HG02759 (cell line): Measurements from ENCODE around the gene DISP2.

Source experiments
- ATAC-seq: cut with Tn5 transposase; IDR thresholded peaks from one replicate; pipeline ENCODE4 v1.9.1; 2021; ENCODE audit warnings: mild to moderate bottlenecking, moderate library complexity; ENCODE audit not compliant: unreplicated experiment

The DISP2 gene

DNA sequence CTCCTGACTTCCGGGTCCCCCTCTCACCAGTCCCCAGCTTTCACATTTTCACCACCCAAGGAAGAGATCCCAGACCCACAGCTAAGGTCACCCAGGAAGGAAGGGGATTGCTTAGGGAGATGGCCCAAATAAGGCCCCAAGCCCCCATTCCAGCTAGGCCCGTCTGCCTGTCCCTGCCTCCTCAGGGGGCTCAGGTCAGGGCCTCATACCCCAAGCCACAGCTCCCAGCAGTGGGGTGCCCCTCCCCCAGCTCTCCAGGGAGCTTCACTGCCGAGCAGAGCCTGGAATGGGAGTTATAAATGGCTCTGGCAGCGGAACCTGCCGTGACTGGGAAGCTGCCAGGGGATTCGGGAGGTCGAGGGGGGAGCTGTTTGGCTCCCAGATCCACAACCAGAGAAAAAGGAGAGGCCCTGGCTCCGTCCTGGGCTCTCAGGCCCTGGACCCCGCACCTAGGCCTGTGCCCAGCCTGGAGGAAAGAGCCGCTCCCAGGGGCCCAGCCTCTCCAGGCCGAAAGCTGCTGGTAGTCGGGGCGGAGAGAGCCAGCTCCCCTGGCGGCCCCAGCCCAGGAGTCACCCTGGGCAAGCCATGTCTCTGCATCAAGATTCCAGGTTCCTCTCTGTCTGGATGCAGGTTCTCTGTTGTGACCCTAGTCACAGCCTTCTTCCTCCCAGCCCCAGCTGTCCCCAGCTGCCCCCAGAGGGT lies 17.8 kb upstream of the DISP2 start:
- no peak for ATAC-seq

DNA sequence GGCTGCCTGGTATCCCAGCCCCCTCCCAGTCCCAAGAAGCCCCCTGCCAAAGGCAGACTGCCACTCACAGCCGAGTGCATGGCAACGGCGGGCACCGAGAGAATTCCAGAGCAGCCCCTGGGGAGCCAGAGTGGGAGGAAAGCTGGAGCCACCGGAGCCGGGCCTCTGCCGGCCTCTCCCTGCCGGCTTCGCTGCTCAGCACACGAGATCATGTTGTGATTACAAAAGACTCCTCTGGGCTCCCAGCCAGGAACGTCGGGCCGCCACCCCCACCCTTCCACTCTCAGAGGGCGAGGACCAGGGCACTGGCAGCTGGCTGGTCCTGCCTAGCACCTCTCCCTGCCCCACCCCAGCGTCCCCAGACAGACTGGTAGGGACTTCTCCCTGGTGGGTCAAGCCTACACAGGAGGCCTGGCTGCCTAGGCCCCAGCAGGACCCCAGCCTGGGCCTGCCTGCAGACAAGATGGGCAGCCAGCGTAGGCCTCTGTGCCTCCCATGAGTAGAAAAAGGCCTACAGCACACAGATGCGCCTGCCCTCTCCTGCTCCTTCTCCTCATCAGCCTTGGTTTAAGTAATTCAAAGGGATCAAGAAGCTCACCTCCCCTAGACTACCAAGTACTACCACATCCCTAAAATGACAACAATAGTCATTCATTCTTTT lies 17.1 kb upstream of the DISP2 start, which contains the start of gene CCDC9B:
Gene CCDC9B, minus strand, starts transcription at position 200 of the 661 bp plus-strand sequence. Its CDS starts 120 bp downstream, at position 80.
- ATAC-seq, result no peak

DNA sequence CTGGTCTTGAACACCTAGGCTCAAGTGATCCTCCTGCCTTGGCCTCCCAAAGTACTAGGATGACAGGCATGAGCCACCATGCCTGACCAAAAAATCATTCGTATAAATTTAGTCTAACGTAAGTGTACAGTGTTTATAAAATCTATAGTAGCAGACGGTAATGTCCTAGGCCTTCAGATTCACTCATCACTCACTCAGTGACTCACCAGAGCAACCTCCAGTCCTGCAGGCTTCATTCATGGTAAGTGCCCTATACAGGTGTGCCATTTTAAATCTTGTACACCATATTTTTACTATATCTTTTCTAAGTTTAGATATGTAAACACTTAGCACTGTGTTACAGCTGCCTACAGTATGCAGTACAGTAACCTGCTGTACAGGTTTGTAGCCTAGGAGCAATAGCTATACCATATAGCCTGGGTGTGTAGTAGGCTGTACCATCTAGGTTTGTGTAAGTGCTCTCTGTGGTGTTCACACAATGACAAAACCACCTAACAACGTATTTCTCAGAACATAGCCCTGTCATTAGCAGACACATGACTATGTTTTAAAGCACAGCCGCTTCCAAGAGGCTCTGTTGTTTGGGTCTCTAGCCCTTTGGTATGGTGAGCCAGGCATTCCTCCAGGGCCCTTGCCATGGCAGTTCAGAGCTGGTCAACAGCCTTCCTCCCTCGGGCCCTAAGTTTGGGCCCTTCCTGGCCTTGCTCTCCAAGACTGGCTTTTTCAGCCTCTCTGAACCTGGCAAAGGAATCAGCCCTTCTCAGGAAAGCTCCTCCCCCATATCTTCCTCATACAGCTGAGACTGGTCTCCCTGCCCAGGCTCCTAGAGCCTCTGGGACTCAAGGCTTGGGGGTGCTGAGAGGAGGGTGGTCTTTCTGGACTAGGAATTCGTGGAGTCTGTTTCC lies 15.4 kb upstream of the DISP2 start:
- ATAC-seq, result no peak

DNA sequence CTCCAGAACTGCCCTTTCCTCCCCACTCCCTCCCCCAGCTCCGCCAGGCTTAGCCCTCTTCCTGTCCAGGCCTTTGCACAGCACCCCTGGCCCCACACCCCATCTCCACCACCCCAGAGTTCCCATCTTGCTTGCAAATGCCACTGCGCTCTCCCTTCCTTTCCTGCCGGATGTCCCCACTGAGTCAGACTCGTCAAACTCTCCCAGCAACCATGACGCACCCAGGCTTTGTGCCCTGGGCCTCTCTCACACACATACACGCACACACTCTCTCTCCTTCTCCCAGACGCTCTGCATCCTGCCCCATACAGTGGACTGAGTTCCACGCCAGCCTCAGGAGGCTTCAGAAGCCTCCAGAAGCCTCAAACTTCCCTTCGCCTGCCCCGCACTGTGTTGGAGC lies 14.5 kb upstream of the DISP2 start:
- no peak for ATAC-seq

DNA sequence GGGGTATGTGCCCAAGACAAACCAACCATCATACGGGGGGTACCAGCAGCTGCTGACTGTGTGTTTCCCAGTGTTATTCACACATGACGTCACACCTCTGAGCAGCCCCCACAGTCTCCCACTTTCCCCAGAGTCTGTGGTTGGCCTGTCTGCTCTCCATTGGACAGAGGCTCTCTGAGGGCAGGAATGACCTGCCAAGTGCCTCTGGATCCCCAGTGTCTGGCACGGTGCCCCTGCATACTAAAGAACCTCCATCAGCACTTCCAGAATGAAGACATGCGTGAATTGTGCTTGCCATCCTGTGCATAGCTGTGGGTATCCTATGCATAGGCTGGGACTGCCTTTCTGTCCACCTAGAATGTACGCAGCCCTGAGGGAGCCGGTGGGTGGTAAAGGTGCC lies 13.8 kb upstream of the DISP2 start:
- no peak for ATAC-seq

DNA sequence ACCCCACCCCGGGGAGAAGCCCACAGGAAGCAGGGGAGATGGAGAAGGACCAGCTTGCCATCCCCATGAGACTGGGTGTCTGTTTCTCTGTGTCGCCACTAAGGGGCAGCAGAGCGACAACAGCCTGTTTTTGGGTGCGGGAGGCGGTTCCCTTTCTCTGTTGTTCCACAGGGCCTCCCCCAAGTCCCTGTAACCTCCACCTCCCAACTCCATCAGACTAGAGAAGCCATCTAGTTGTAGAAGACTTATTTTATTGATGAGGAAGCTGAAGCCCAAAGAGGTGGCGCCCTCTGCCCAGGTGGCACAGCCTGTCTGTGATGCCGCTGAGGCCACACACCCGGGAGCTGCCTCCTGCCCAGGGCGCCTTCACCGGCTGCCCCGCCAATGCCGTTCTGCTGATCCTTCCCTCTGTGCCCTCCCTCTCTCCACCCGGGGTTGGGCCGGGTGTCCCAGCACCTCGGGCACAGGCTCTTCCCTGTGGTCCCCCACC lies 13.3 kb upstream of the DISP2 start:
- ATAC-seq, result peak; percentile 57

DNA sequence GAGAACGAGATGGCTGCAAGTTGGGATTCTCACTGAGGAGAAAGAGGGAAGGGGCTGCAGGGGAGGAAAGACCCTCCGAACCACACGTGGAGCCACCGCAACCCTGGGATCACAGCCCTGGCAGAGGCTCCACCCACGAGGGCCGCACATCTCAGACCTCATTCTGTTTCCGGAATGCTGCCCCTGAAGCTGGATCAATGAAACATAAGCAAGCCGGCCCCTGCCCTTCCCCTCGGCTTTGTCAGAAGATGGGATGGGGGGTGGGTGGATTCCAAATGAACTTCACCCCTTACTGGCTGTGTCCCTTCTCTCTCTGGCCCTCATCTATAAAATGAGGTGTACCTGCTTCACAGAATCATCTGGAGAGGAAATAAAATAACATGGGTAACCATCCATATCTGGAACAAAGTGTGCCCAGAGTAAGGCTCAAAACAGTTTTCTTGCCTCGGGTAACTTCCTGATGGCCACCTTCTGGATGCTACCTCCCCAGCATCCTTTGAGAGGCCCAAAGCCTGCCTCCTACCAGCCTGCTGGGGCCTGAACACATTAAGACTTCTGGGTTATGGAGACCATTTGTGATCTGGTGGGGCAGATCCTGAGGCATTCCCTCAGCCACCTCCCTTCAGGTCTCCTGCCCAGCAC lies 12.7 kb upstream of the DISP2 start:
- ATAC-seq, result no peak

DNA sequence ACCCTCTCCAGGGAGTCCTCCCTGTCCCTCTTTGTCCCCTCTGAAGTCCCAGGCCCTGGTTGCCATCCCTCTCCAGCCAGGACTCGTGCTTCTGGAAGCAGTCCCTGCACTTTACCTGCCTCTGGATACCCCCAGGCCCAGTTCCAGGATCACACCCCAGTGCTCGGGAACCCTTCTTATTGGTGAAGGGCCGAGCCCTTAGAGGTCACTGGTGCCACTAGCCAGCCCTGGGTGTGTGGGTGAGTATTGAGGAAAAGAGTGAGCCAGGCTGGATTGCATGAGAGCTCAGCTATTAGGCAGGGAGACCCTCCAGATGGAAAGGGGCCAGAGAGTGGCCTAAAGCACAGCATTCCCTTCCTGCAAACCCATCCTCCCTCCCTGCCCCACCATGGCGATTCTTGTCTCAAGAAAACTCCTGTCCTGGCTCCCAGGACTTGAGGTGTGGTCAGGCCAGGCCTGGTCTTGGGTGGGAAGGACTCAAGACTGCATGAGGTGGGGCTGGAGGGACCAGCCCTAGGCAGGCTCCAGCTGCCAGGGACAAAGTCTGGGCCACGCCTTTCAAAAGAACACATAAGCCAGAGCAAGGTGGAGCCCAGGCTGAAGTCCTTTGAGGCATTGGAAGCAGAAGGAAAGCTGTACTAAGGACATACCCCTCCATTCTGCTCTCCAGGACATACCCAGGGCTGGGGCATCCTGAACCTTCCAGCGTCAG lies 12.0 kb upstream of the DISP2 start:
- ATAC-seq, result no peak

DNA sequence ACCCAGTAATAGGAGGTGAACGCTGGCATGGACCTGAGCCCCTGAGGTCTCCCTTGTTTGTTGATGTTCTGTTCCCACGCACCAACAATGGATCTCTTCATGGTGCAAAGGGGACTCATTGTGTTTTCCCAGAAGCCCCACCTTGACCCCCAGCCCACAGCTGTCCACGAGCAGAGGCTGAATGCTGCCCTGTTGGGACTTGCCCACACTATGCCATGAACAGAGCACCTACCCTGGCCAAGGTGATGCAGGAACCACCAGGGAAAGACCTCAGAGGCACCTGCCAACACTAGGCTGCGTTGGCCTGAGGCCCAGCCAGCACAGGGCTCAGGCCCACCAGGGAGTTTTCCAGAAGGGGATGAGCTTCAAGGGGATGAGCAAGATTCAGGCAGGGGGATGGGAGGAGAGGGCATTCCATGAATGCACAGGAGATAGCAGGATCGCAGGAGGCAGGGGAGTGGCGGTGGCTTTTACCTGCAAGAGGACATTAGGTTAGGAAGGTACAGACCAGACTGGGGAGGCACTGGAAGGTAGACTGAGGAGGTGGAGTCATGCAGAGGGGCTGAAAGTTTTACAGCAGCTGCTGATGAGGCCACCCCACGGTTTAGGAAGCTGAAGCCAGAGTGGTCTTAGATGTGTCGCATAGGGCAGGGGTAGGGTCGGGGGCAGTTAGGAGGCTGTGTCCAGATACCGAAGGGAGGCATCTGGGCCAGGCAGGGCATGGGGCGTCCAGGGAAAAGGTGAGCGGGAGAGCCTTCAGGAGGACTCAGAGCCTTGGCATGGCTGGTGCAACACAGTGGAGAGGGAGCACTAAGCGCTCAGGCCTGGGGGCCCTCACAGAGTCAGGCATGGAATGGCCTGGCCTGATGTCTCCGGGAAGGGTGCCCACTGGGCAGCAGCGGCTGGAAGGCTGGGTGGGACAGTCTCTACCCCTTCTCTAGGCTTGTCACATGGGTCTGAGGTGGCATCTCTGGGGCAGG lies 11.2 kb upstream of the DISP2 start:
- no peak for ATAC-seq

DNA sequence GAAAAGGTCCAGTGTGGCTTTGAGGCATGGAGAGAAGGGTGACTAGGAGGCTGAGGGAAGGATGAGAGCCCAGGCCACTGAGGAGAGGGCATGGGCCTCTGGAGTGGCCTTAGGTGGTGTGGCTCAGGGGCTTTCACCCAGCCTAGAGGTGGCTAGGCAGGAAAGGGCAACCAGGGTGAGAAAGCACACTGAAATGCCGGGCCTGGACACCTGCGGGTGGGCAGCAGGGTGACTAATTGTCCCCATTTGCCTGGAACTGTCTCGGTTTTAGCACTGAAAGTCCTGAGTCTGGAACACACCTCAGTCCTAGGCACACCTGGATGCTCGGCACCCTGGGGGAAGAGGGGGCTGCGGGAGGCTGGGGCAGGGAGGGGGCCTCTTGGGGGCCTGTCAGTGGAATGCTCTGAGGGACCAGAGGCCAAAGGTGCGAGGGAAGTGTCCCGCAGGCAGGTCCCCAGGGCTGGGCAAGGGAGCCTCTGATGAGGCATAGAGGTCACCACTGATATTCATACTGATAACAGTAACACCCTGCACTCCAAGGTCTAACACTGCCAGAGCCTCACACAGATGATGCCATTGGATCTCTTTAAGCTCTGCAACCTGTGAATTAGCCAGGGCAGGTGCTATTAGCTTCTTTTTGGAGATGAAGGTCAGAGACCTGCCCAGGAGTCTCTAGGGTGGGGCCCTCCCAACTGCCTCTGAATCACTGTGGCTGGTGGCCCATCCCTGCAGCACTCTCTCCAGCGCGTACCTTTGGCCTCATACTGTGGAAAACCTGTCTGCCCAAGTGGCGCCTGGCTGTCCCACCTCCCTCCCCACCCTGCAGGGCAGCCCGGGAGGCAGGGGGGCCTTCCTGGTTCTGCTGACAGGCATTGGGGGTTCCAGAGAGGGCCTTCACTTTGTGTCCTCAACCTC lies 10.2 kb upstream of the DISP2 start:
- no peak for ATAC-seq

DNA sequence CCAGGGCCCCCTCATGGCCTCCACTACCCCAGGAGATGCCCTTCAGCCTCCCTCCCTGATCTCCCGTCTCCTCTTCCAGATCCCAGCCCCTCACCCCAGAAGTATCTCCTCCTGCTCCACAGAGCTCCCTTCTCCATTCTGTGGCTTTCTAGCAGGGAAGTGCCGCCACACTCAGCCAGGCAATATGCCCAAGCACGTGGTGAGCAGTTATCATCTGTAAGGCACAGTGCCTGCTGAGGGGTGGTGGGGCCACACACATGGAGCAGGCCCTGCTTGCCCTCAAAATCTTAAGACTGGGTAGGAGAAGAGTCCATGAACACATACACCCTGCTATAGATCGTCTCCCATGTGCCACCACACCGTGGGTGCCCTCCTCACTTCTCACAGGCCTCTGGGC lies 9.5 kb upstream of the DISP2 start:
- no peak for ATAC-seq

DNA sequence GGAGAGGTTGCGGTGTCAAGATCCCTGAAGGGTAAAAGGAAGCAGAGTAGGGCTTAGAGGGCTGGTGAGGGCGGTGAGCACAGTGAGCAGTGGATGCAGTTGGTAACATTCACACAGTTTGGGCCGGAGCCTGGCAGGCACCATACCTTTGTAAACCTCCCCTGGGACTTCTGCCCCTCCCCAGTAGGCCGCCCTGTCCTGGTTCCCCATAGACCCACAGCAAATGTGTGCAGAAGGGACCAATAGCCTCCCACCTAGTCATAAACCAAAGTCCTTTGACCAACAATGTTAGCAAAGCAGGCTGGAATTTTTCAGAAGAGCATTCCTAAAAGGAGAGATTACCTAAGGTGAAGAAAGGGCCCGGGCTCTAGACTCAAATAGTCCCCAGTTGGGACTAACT lies 8.9 kb upstream of the DISP2 start:
- ATAC-seq, result no peak

DNA sequence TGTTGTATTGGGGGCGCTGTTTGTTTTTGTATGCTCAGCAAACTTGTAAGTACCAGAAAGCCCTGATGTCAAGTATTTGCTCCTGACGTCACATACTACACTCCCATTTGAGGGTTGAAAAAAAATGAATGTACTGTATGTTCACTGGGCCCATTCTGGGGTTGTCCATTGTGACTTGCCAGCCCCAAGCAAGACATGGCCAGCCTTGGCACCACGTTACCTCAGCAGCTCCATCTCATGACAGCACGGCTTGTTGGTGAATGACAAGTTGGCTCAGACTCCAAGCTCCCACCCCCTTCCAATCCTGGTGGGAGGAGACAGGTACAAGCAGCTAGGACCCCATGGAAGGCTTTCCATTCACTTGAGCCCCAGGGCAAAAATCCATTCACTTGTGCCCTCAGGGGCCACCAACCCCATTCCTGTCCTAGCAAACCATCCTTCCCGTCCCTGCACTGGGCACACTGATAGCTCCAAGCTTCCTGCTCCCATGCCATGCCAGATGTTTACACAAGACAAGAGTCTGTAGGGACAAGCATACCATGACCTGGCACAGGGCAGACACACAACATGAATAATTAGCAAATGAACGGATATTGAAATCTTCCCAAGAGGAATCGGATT lies 5.6 kb upstream of the DISP2 start:
- no peak for ATAC-seq

DNA sequence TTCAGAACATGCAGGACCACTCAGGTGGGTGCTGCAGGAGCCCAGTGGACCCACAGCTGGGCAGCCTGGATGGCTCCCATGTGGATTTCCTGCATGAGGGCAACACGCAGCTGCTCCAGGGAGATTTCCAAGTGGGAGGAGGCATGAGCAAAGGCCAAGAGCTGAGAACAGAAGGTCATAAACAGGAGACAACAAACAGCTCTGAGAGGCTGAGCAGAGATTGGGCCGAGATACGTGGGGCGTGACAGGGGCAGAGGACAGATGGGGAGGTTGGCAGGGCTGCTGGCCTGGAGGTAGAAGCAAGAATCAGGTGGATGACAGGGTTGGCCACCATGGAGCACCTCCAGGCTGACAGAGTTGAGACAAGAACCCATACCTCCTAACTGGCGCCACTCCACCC lies 4.3 kb upstream of the DISP2 start:
- ATAC-seq, result no peak

DNA sequence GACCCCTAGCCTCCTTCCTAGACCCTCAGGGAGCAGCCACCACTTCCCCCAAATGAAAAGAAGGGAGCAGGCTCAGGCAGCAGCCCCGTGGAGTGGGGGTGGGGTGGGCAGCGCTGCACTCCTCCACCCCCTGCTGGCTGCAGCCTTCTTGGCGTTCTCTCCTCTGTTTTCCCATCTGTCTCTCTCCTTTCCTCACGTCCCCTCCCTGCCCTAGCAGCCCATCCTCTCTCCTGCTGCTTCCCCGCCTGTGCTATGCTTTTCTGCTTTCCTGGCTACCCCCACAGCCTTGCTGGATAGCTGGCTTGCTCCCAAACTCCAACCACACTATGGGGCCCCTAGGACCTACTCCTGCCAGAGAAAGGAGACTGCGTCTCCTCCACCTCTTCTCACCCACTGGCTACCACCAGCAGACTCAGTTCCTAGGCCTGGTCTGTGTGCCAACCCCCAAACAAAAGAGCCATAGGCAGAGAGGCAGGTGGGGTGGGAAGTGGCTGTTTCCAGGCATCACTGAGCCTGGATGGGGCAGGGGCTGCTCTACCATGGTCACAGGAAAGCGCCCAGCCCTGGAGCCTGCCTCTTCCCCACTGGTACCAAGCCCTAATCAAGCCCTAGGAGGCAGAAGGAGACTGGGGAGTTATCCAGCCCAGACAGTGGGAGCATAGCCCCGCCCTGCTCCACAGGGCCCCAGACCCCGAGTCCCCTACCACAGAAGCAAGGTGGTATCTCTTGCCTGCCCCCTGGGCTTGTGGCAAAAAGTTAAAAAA lies 3.4 kb upstream of the DISP2 start:
- no peak for ATAC-seq

DNA sequence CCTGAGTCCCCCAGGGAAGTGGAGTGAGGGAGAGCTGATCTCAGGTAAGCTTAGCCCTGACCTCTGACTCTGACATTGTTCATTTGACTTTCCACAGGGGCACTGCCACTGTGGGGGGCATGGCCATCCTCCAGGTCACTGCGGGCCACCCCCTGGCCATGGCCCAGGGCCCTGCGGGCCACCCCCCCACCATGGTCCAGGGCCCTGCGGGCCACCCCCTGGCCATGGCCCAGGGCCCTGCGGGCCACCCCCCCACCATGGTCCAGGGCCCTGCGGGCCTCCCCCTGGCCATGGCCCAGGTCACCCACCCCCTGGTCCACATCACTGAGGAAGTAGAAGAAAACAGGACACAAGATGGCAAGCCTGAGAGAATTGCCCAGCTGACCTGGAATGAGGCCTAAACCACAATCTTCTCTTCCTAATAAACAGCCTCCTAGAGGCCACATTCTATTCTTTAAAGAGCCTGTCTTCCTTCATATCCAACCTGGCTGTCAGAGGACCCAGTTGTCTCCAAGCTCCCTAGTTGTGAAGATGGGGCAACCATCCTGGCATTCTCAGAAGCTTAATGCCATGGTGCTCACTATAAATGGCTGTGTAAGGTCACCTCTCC lies 1.9 kb upstream of the DISP2 start:
- no peak for ATAC-seq

DNA sequence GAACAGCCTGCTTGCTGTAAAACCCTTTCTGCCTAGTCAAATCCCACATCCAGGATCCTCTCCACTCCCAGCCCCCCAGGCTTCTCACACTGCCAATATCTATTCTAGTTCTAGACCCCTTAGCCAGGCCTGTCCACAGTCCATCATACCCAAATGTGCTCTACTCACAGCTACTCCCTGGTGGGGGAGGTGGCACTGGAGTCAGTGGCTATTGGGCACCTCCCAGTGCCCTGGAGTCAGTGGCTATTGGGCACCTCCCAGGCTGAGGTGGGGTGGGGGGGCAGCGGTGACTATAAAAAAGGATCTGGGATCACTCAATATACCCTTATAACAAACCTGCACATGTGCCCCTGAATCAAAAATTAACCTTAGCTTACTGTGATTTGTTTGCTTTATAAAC lies 773 bp upstream of the DISP2 start:
- no peak for ATAC-seq
